ENCODE data around the gene MORN1.

DNA sequence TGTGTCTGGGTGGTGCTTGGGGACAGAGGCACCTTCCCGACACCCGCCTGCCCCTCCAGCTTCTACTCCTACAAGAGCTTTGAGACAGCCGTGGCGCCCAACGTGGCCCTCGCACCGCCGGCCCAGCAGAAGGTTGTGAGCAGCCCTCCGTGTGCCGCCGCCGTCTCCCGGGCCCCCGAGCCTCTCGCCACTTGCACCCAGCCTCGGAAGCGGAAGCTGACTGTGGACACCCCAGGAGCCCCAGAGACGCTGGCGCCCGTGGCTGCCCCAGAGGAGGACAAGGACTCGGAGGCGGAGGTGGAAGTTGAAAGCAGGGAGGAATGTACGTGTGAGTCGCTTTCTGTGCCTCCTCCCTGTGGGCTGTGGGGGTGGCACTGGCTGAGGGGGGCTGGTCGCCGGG is 87.6 kb downstream of the MORN1 start:
- TF ChIP-seq CTCF (IDR thresholded peaks at IDR 0.05 in 8 of 11, conservative IDR thresholded peaks at IDR 0.05 in 3 of 11) (no peak), POLR2AphosphoS5 (IDR thresholded peaks at IDR 0.05) (no peak)
